IPS-NIHi7 (cell line): Measurements from ENCODE around the gene HHIPL1.
"Not testable (repeated sequence)": the region's sequence is repeated elsewhere in the genome, so short reads cannot be mapped to it uniquely, and the experiment has no call there.

Experiments used
- DNase-seq: peaks from one replicate; pipeline ENCODE4 v3.0.0; 2012; ENCODE audit warnings: mixed read lengths; ENCODE audit errors: extremely low spot score

The HHIPL1 gene

DNA sequence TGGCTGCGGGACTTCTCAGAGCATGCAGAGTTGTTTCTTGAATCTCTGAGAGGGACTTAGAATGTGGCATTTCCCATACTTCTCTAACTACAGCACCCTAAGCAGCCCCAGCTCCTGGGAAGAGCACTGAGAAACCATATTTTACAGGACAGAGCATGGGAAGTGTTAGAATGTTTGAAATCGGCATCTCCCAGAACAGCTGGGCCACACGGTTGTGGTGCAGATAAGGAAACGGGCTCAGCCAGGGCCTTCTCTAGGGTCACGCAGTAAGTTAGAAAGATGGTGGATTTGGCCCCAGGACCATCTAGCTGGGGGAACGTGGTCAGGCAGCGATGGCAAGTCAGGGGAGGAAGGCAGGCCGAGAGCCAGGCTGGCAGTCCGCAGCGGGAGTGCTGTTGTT is 10.5 kb upstream of the HHIPL1 start:
- DNase-seq, result no peak

DNA sequence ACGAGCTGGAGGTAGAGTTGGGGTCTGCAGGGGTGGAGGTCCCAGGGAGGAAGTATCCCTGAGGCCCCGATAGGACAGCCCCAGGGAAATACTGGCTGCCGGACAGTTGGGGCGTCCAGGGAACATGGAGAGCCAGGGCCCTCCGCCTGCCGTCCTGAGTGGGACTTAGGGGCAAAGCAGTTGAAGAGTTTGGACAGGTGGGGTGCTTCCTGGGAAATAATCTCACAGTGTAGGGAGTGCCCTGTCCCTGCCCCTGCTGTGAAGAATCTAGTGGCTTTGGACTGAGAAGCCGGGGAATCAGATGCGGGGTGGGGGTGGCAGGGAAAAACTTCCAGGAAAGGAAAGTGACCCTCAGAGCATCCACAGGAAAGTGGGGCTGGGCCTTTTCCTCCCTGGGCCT is 9.8 kb upstream of the HHIPL1 start:
- no peak for DNase-seq

DNA sequence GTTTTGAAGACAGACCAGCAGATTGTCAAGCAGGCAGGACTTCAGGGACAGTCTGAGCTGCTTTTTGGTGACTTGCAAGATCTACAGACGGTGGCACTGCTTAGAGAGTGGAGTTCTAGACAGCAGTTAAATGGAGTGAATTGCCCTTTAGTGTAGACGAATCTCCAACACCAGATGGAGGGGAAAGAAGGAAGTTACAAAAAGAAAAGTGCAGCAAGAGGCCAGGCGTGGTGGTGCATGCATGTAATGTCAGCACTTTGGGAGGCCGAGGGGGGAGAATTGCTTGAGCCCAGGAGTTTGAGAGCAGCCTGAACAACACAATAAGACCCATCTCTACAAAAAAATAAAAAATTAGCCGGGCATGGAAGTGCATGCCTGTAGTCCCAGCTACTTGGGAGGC is 8.4 kb upstream of the HHIPL1 start:
- no peak for DNase-seq

DNA sequence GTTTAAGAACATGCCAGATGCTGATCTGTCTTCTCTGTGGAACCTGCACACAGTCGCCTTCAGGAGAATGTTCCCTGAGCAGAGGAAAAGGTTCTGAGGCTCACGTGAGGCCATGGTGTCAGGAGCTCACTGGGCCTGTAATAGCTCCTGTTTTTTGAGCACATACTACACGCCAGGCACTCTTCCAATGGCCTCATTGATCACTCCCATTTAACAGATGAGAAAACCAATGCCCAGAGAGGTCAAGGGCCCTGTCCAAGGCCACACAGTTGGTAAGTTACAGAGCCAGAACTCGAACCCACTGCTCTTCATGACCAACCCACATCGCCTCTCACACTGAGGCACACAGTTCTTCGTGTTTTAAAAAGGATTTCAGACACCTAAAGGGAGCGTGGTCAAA is 7.3 kb upstream of the HHIPL1 start:
- no peak for DNase-seq

DNA sequence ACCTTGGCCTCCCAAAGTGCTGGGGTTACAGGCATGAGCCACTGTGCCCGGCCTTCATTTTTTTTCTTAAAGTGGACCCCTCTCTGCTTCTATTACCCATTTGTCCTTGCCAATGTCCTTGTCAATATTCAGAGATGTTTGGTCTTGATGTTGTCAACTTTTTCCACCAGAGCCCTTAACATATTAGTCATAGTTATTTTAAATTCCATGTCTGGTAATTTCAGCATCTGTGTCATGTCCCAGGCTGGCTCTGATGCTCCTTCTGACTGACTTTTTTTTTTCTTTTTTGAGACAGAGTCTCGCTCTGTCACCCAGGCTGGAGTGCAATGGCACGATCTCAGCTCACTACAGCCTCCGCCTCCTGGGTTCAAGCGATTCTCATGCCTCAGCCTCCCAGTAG is 2.2 kb upstream of the HHIPL1 start:
- DNase-seq, result not testable (repeated sequence)

DNA sequence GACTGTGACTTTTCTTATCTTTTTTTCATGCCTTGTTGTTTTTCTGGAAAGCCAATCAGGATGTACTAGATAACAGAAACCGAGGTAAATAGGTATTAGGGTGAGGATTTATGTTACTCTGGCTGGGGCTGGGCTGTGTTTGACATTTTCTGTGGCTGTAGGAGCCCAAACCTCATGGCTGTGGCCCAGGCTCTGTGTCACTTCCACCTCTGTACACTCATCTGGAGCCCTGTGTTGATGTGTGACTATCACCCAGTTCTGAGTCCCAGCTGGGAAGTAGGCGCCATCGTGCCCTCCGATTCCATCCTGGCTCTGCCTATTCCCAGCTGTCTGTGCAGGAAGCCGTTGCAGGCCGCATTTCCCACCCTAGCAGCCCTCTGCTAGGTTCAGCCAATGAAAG is 1.6 kb upstream of the HHIPL1 start:
- no peak for DNase-seq

DNA sequence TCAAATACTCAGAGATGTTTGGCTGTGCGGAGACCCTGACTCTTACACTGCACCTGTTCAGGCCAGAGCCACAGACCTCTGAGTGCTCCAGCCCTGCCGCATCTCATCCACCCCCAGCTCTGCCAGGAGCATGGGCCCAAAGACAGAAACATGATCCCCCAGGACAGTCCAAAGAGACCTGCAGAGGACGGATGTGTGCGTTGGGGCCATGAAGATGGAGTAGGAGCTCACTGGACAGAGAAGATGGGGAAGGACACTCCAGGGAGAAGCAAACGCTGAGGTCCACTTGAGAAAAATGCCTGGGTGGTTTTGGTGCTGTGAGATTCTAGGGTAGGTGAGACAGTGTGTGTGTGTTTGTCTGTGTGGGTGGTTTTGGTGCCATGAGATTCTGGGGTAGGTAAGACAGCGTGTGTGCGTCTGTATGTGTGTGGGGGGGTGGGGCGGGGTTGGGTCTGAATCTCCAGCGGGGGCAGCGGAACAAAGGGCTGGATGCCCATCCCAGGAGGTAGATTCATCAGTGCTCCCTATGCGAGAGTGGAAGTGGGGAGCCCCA is 818 bp upstream of the HHIPL1 start:
- no peak for DNase-seq

DNA sequence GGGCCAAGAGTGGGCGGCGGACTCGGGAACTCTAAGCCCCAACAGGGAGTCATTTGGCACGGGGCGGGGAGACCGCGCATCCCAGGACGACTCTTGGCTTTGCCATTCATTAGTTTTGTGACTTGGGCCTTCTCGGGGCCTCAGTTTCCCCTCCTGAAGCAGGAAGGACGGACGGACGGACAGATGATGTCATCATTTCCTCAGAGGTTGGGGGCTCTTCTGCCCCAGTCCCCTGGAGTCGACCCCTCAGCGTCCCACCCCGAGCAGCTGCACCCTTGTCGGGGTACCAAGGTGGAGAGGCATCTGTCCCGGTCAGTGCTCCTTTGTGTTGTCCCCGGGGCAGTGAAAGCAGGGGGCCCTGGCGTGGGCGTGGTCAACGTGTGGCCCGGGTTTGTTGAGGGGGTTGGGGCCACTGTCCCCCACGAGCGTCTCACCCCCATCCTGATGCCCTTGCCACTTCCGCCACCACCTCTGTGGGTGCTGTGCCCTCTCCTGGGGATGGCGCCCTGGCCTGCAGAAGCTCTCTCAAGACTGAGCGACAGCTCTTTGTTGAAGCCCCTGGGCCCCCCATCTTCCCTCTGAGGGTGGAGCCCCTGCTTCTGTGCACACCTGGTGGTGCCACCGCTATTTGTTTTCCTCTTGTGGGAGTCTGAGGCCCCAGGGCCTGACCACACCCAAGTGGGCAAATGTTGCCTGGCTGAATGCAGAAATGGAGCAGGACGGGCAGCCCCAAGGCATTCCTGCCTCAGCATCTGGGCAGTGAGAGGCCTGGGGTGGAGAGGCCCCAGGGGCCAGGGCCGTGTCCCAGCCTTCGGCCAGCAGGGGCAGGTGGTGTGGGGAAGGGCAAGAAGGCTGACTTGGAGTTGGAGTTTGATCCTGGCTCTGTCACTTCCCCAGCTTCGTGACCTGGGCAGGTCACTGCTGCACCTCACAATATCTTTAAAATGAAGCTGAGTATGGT is 896 bp downstream of the HHIPL1 start:
- no peak for DNase-seq

DNA sequence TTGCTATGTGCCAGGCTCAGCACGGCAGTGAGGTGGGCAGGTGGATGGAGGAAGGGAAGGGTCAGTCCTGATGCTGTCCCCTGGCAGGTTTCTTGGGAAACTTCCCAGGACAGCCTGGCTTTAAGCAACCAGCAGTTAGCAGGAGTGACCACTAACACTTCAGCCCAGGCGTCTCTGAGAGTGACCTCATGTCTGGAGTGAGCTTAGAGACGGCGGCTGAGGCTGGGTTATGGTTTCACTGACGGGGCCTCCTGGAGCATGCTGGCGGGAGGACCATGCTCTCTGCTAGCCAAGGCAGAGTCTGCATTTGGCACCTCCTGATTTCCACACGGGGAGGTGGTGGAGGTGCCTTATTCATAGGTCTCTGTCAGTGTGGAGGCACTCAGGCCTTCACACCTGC is 2.5 kb downstream of the HHIPL1 start:
- no peak for DNase-seq

DNA sequence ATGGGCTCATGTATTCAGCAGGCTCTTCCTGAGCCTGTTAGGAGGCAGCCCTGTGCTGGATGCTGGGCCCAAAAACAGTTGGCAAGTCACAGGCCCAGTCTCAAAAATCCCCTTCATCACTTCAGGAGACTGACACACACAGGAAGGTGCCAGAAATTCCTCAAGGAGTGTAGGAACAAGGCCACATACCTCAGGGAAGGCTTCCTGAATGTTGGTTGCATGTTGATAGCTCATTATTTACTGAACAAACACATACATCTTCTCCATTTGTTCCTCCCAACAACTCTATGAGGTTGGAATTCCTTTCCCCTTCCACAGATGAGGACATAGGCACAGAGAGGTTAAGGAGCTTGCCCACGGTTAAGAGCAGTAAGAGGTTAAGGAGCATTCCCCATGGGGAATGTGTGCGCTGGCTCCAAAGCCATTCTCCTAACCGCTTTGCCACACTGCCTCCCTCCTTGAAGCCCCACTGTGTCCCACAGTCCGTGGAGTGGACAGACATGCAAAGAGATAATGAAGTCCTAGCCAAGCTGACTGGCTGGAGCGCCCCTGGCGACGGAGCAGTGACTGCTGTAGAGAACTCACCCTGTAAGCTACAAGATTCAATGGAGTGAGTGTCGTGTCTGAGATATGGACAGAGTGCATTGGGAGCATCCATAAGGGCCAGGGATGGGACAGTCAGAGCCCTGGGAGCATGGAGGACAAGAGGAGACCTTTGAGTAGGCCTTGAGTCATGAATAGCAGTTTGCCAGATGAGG is 3.3 kb downstream of the HHIPL1 start:
- no peak for DNase-seq

DNA sequence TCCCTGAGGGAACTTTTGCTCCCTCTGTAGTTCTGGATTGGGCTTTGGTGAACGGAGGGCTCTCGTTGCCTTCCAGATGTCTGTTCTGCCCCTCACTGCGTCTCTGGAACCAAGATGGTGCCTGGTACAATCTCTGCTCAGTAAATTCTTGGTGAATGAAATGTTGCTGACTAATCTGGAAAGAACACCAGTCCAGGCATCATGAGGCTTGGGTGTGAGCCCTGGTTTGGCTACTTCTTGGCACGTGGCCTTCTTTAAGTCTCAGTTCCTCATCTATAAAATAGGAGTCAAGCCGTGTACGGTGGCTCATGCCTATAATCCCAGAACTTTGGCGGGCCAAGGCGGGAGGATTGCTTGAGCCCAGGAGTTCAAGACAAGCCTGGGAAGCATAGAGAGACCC is 4.3 kb downstream of the HHIPL1 start:
- no peak for DNase-seq

DNA sequence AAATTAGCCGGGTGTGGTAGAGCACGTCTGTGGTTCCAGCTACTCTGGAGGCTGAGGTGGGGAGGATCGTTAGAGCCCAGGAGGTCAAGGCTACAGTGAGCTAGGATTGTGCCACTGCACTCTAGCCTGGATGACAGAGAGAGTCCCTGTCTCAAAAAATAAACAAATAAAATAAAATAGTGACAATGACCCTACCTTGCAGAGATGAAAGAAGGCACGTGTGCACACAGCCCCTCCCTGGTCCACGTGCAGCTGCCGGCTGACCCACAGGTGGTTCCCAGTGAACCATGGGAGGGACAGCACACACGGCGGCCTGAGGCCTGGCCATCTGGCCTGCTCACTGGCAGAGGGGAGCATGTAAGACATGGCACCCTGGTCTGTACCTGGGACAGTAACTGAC is 4.7 kb downstream of the HHIPL1 start:
- no peak for DNase-seq

DNA sequence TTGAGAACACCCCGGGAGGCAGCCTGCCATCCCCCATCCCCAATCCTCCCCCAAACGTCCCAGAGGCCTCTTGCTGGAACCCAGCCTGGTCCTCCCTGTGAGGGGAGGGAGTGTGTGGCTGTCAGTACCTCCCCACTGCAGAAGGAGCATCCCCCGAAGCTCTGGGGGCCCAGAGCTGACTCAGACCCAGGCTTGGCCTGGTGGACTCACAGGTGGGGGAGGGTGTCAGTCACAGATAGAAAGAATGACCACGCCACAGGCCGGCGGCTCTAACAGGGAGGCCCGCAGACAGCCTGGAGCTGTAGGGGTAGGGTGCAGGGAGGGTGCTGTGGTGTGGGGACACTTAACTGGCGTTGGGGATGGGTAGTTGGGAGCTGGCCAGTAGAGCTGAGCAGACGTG is 5.3 kb downstream of the HHIPL1 start:
- DNase-seq, result no peak

DNA sequence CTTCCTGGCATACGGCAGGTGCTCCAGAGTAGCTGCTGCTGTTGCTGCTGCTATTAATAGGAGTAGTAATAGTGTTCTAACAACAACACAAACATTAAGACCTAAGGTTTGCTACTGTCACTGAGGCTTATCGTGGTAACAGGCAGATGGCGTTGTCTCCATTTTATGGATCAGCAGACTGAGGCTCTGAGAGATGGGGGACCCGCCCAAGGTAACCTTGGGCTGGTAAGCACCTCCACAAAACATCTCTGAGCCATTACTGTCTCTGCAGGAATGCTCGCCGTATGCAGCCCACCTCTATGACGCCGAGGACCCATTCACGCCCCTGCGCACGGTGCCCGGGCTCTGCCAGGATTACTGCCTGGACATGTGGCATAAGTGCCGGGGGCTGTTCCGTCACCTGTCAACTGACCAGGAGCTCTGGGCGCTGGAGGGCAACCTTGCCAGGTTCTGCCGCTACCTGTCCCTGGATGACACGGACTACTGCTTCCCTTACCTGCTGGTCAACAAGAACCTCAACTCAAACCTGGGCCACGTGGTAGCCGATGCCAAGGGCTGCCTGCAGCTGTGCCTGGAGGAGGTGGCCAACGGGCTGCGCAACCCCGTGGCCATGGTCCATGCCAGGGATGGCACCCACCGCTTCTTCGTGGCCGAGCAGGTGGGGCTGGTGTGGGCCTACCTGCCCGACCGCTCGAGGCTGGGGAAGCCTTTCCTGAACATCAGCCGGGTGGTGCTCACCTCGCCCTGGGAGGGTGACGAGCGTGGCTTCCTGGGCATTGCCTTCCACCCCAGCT is 7.2 kb downstream of the HHIPL1 start:
- DNase-seq, result no peak

DNA sequence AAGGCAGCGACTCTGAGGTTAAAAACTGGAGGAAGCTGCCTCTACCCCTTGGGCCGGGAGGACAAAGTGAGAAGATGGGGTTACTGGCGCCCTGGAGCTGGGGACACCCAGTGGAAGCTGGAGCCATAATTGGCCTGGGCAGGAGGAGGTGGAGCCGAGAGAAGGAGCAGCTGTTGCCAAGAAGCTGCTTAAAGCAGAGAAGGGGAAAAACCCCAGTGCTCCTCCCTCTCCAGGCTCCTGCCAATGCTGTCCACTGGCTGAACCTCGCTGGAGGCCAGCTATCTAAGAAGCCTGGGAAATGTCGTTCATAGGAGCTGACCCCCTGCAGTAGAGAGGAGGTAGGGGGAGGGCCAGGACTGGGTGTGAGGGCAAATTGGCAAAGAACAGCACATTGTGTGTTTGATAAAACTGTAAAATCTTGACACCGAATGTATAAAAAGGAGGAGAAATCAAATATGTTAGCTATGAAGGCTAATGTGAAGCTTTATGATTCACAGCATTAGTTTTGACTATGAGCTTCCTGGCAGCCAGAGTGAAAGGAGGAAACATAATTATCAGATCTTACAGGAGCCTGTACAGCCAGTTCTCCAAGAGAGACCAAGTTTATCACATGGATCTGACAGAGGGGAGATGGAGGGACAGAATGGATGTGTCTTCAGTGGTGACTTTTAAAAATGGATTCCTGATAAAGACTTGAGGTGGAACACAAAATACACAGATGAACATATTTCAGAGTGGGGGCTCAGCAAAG is 9.5 kb downstream of the HHIPL1 start:
- no peak for DNase-seq

DNA sequence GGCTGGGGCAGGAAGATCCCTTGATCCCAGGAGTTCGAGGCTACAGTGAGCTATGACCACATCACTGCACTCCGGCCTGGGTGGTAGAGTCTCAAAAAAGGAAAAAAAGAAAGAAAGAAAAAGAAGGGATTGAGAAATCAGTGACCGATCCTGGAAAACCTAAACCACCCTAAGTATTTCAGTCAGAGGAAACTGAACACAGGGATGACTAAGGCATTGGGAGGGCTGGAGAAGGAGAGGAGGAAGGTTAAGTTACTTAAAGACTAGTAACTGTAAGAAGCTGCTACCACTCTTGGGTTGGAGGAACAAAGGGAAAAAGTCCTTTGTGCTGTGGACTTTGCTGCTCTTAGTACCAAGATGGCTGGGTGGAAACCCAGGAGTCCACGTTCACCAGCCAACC is 10.6 kb downstream of the HHIPL1 start:
- DNase-seq, result no peak

DNA sequence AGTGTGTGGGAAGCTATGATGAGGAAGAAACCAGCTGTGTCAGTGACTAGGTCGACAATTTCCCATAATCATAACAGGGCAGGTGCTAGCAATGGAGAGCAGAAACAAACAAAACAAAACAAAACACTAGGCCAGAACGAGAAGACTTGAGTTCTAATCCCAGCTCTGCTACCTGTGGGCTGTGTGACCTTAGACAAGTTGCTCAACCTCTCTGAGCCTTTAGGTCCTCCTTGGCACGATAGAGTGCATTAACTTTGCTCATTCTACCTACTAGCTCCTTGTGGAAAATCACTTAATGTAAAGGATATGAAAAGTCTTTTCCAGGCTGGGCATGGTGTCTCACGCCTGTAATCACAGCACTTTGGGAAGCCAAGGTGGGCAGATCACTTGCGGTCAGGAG is 11.2 kb downstream of the HHIPL1 start:
- no peak for DNase-seq

DNA sequence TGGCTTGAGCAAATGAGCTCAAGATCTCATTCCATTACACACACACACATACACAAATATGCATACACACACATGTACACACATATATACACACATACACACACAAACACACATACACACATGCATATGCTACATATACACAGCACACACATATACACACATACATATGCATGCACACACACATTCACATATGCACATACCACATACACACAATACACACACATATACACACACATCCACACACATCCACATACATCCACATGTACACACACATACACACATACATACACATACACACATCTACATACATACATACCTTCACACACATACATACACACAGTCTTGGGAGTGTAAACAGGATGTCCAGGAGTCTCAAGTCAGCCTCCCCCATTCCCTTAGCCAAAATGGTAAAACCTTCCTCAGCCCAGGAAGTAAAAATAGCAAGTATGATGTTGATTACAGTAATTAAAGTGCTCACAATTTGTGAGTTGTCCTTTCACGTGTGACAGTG is 12.8 kb downstream of the HHIPL1 start:
- no peak for DNase-seq

DNA sequence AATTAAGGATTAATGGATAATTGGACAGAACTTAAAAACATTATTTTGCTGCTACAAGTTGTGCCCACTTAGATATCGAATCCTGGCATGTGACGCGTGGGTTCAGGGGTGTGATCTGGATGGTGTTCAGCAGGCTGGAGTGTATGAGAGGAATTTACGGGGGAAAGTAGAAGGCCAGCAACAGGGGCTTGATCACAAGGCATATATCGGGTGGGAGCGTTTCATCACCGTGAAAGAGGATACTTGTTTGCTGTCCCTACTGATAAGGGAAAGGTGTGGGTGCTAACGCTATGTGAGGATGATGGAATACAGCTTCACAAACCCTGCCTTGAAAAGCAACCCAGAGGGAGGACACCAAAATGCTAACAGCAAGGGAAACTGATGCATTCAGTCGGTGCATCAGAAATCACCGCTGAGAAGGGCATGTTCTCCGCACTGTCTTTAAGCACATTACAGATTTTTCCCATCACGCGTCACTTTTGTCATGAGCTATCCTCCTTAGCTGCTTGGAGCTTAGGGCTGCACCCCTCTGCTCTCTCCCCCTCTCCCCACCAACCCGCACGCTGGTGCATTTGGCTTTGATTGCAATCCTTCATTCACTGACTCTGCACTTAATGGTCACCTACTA is 13.4 kb downstream of the HHIPL1 start:
- DNase-seq, result no peak

DNA sequence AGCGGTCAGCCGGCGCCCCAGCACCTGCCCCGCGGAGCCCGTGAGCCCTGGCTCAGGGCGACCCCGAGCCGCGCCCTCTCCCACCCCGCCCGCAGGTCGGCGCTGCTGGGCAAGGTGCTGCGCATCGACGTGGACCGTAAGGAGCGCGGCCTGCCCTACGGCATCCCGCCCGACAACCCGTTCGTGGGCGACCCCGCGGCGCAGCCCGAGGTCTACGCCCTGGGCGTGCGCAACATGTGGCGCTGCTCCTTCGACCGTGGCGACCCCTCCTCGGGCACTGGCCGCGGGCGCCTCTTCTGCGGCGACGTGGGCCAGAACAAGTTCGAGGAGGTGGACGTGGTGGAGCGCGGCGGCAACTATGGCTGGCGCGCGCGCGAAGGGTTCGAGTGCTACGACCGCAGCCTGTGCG is 14.4 kb downstream of the HHIPL1 start:
- peak; percentile 68 for DNase-seq
